SK-N-SH treated with all-trans-retinoic acid at 6 μM for 48 hours (cell line): ENCODE results near the gene ACKR2.
A peak's percentile ranks its signal among the peaks of the same experiment; 100 is the strongest.

ENCODE experiments used
- ATAC-seq: fragments of 200-7000 bp; cut with Tn5 transposase; 3 replicates; pipeline ENCODE4 v1.9.1; 2020; ENCODE audit warnings: mild to moderate bottlenecking, moderate library complexity
- ARNTL ChIP-seq: fragments of 450-650 bp; formaldehyde crosslinking; IDR thresholded peaks from 2 replicates; pipeline ENCODE4 v1.5.0; 2020; ENCODE audit warnings: low read depth, mild to moderate bottlenecking, moderate library complexity, borderline replicate concordance
- BACH2 ChIP-seq: fragments of 250-450 bp; sonication (Bioruptor Pico); IDR thresholded peaks from 2 replicates; pipeline ENCODE4 v1.9.0; 2021; ENCODE audit warnings: mild to moderate bottlenecking, borderline replicate concordance
- CSDC2 ChIP-seq: fragments of 250-450 bp; sonication (Bioruptor Pico); IDR thresholded peaks from 2 replicates; pipeline ENCODE4 v1.5.0; 2020; ENCODE audit warnings: mild to moderate bottlenecking, moderate library complexity
- ESRRG ChIP-seq: fragments of 250-450 bp; sonication (Bioruptor Pico); IDR thresholded peaks from 2 replicates; pipeline ENCODE4 v1.6.1; 2021; ENCODE audit warnings: mild to moderate bottlenecking
- GLIS3 ChIP-seq: fragments of 250-450 bp; sonication (Bioruptor Pico); IDR thresholded peaks from 2 replicates; pipeline ENCODE4 v1.5.0; 2020; ENCODE audit warnings: mild to moderate bottlenecking, moderate library complexity
- ISL1 ChIP-seq: fragments of 250-450 bp; sonication (Bioruptor Pico); IDR thresholded peaks from 2 replicates; pipeline ENCODE4 v2.1.2; 2022; ENCODE audit warnings: mild to moderate bottlenecking, moderate library complexity
- PPARA ChIP-seq: fragments of 250-450 bp; sonication (Bioruptor Pico); IDR thresholded peaks from 2 replicates; pipeline ENCODE4 v1.5.0; 2020; ENCODE audit warnings: mild to moderate bottlenecking, borderline replicate concordance
- RARB ChIP-seq: fragments of 250-450 bp; sonication (Bioruptor Pico); IDR thresholded peaks from 2 replicates; pipeline ENCODE4 v1.8.0; 2021; ENCODE audit warnings: mild to moderate bottlenecking, moderate library complexity
- TCF4 ChIP-seq: fragments of 250-450 bp; sonication (Bioruptor Pico); IDR thresholded peaks from 2 replicates; pipeline ENCODE4 v1.8.0; 2021; ENCODE audit warnings: mild to moderate bottlenecking, moderate library complexity, borderline replicate concordance
- TOX ChIP-seq: fragments of 250-450 bp; sonication (Bioruptor Pico); IDR thresholded peaks from 2 replicates; pipeline ENCODE4 v1.8.0; 2021; ENCODE audit warnings: mild to moderate bottlenecking, moderate library complexity, borderline replicate concordance
- ZFP3 ChIP-seq: fragments of 250-450 bp; sonication (Bioruptor Pico); IDR thresholded peaks from 2 replicates; pipeline ENCODE4 v1.5.0; 2020; ENCODE audit warnings: mild to moderate bottlenecking, moderate library complexity
- ZNF565 ChIP-seq: fragments of 450-650 bp; formaldehyde crosslinking; conservative IDR thresholded peaks from 2 replicates; pipeline ENCODE4 v1.5.0; 2020; ENCODE audit warnings: low read depth, mild to moderate bottlenecking, moderate library complexity
- TF ChIP-seq, protein P1 (sequence below): fragments of 250-450 bp; sonication (Bioruptor Pico); IDR thresholded peaks from 2 replicates; pipeline ENCODE4 v1.5.1; 2020; ENCODE audit warnings: low read depth, mild to moderate bottlenecking, moderate library complexity
- TF ChIP-seq, protein P2 (sequence below): fragments of 250-450 bp; sonication (Bioruptor Pico); IDR thresholded peaks from 2 replicates; pipeline ENCODE4 v1.8.0; 2021; ENCODE audit warnings: low read depth, mild to moderate bottlenecking, moderate library complexity, borderline replicate concordance
- TF ChIP-seq, protein P3 (sequence below): fragments of 250-450 bp; sonication (Bioruptor Pico); IDR thresholded peaks from 2 replicates; pipeline ENCODE4 v1.8.0; 2020; ENCODE audit warnings: mild to moderate bottlenecking, moderate library complexity, borderline replicate concordance
- TF ChIP-seq, protein P4 (sequence below): fragments of 250-450 bp; sonication (Bioruptor Pico); IDR thresholded peaks from 2 replicates; pipeline ENCODE4 v1.5.1; 2021; ENCODE audit warnings: mild to moderate bottlenecking, moderate library complexity

Gene ACKR2

GRCh38 chr3:42802876-42803413 is 6.3 kb upstream of the ACKR2 start (continued):
- TF ChIP-seq ZNF565 (CRISPR knock-in tag) (no peak), TCF4 (CRISPR knock-in tag) (no peak), CSDC2 (CRISPR knock-in tag) (no peak), BACH2 (no peak), ARNTL (CRISPR knock-in tag) (no peak), ZFP3 (CRISPR knock-in tag) (no peak), TOX (no peak)

GRCh38 chr3:42803414-42804105 is 5.7 kb upstream of the ACKR2 start:
- no peak for TF ChIP-seq BACH2
- no peak for TF ChIP-seq PPARA (CRISPR knock-in tag)
- no peak for TF ChIP-seq ISL1 (CRISPR knock-in tag)
- TF ChIP-seq, protein P1, sequence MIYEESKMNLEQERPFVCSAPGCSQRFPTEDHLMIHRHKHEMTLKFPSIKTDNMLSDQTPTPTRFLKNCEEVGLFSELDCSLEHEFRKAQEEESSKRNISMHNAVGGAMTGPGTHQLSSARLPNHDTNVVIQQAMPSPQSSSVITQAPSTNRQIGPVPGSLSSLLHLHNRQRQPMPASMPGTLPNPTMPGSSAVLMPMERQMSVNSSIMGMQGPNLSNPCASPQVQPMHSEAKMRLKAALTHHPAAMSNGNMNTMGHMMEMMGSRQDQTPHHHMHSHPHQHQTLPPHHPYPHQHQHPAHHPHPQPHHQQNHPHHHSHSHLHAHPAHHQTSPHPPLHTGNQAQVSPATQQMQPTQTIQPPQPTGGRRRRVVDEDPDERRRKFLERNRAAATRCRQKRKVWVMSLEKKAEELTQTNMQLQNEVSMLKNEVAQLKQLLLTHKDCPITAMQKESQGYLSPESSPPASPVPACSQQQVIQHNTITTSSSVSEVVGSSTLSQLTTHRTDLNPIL = no peak
- no peak for TF ChIP-seq ESRRG (CRISPR knock-in tag)
- TF ChIP-seq, protein P2, sequence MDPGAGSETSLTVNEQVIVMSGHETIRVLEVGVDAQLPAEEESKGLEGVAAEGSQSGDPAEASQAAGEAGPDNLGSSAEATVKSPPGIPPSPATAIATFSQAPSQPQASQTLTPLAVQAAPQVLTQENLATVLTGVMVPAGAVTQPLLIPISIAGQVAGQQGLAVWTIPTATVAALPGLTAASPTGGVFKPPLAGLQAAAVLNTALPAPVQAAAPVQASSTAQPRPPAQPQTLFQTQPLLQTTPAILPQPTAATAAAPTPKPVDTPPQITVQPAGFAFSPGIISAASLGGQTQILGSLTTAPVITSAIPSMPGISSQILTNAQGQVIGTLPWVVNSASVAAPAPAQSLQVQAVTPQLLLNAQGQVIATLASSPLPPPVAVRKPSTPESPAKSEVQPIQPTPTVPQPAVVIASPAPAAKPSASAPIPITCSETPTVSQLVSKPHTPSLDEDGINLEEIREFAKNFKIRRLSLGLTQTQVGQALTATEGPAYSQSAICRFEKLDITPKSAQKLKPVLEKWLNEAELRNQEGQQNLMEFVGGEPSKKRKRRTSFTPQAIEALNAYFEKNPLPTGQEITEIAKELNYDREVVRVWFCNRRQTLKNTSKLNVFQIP = no peak
- TF ChIP-seq, protein P3, sequence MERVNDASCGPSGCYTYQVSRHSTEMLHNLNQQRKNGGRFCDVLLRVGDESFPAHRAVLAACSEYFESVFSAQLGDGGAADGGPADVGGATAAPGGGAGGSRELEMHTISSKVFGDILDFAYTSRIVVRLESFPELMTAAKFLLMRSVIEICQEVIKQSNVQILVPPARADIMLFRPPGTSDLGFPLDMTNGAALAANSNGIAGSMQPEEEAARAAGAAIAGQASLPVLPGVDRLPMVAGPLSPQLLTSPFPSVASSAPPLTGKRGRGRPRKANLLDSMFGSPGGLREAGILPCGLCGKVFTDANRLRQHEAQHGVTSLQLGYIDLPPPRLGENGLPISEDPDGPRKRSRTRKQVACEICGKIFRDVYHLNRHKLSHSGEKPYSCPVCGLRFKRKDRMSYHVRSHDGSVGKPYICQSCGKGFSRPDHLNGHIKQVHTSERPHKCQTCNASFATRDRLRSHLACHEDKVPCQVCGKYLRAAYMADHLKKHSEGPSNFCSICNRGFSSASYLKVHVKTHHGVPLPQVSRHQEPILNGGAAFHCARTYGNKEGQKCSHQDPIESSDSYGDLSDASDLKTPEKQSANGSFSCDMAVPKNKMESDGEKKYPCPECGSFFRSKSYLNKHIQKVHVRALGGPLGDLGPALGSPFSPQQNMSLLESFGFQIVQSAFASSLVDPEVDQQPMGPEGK (CRISPR knock-in tag) = no peak
- no peak for TF ChIP-seq RARB (CRISPR knock-in tag)
- TF ChIP-seq GLIS3 (CRISPR knock-in tag) = no peak
- TF ChIP-seq ARNTL (CRISPR knock-in tag) = no peak
- ATAC-seq = peak; percentile 60

GRCh38 chr3:42804106-42804830 is 5.0 kb upstream of the ACKR2 start, which contains the start of gene HIGD1A:
TSS of gene HIGD1A (minus strand) at chr3:42804490. CDS start at chr3:42794253, 10,237 bp downstream.
- TF ChIP-seq, protein P4, sequence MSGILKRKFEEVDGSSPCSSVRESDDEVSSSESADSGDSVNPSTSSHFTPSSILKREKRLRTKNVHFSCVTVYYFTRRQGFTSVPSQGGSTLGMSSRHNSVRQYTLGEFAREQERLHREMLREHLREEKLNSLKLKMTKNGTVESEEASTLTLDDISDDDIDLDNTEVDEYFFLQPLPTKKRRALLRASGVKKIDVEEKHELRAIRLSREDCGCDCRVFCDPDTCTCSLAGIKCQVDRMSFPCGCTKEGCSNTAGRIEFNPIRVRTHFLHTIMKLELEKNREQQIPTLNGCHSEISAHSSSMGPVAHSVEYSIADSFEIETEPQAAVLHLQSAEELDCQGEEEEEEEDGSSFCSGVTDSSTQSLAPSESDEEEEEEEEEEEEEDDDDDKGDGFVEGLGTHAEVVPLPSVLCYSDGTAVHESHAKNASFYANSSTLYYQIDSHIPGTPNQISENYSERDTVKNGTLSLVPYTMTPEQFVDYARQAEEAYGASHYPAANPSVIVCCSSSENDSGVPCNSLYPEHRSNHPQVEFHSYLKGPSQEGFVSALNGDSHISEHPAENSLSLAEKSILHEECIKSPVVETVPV = 0 out of 2 replicates have a peak, but pooled peaks have one; percentile 8
- TF ChIP-seq RARB (CRISPR knock-in tag) = no peak
- ATAC-seq = peak; percentile 99

DNA sequence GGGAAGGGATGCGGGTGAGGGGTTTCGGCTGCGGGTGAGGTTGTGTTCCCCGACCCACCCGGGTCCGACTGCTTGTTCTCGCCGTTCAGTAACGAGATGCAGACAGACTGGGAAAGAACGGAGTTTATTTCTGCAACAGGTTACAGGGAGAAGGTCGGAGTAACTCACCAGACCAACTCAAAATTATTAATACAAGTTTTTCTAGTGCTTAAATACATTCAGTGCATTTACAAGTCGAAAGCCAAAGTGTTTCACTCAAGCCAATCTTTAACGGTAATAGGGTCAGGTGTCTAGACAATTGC is 4.5 kb upstream of the ACKR2 start:
- ATAC-seq = no peak; the same call in 1 of the 3 replicates
- TF ChIP-seq, protein P4 = no peak
- TF ChIP-seq RARB (CRISPR knock-in tag) (no peak), PPARA (CRISPR knock-in tag) (no peak), ZFP3 (CRISPR knock-in tag) (no peak)
- TF ChIP-seq, protein P3 (CRISPR knock-in tag) = no peak
- TF ChIP-seq, protein P1 = no peak
- TF ChIP-seq, protein P2 = no peak
